SKM-1 (cell line): ENCODE results near the gene PDX1.
A peak's percentile ranks its signal among the peaks of the same experiment; 100 is the strongest.

Experiments
- DNase-seq: peaks from one replicate; lab custom pipeline; 2025; ENCODE audit not compliant: unreplicated experiment; lab: John Stamatoyannopoulos, UW

PDX1 gene

GRCh38 chr13:27921961-27922882 lies 2.4 kb downstream of the PDX1 start:
- no peak for DNase-seq

DNA sequence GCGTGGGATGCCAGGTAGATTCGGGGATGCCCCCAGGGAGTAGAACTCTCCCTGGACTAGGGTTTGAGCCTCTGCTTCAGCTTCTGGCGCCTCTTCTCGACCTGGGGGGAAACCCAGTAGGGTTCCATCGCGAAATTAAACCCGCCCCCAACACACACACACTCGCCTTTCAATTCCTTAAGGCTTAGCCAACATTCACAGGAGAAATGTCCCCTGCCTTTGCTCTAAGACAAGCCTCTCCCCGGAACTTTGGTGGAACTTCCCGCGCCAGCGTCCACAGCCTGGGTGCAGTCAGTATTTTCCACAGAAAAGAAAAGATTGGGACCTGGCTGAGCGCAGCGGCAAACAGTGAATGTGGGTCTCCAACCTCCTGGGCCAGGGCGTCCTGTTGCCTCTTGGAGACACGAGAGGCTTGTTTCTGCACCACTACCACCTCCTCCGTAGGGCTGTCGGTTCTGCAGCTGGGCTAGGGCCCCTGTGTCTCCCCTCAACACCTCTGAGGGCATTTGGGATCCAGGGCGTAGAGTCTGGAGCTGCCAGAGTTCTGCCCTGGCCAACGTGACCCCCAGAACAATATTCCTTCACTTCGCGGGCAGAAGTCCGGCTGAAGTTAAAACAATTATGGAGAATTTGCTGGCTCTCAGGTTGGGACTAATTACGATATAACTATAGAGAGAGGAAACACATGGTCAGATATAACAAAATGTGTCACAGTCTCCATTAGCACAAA lies 3.2 kb downstream of the PDX1 start:
- no peak for DNase-seq

DNA sequence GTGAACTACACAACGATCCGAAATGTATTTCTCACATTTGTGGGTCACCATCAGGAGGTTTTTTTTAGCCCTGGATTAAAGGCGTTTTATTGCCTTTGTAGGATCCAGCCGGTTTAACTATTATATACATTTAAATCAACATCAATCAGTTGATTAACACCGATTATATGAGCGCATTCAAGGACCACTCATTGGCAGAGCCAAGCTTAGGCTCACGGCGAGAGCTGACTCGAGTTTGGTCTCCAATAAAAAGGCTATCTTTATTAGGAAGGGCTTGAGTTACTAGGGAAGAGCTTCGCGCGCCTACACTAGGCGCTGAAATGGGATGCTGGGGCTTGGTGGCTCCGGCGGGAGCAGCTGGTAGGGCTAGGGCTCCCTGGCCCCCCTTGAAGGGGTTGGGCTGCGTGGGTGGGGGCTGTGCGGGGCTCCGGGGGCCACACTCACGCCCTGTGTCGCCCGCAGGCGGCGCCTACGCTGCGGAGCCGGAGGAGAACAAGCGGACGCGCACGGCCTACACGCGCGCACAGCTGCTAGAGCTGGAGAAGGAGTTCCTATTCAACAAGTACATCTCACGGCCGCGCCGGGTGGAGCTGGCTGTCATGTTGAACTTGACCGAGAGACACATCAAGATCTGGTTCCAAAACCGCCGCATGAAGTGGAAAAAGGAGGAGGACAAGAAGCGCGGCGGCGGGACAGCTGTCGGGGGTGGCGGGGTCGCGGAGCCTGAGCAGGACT lies 4.2 kb downstream of the PDX1 start:
- DNase-seq: no peak

DNA sequence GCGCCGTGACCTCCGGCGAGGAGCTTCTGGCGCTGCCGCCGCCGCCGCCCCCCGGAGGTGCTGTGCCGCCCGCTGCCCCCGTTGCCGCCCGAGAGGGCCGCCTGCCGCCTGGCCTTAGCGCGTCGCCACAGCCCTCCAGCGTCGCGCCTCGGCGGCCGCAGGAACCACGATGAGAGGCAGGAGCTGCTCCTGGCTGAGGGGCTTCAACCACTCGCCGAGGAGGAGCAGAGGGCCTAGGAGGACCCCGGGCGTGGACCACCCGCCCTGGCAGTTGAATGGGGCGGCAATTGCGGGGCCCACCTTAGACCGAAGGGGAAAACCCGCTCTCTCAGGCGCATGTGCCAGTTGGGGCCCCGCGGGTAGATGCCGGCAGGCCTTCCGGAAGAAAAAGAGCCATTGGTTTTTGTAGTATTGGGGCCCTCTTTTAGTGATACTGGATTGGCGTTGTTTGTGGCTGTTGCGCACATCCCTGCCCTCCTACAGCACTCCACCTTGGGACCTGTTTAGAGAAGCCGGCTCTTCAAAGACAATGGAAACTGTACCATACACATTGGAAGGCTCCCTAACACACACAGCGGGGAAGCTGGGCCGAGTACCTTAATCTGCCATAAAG lies 4.8 kb downstream of the PDX1 start:
- DNase-seq: no peak

DNA sequence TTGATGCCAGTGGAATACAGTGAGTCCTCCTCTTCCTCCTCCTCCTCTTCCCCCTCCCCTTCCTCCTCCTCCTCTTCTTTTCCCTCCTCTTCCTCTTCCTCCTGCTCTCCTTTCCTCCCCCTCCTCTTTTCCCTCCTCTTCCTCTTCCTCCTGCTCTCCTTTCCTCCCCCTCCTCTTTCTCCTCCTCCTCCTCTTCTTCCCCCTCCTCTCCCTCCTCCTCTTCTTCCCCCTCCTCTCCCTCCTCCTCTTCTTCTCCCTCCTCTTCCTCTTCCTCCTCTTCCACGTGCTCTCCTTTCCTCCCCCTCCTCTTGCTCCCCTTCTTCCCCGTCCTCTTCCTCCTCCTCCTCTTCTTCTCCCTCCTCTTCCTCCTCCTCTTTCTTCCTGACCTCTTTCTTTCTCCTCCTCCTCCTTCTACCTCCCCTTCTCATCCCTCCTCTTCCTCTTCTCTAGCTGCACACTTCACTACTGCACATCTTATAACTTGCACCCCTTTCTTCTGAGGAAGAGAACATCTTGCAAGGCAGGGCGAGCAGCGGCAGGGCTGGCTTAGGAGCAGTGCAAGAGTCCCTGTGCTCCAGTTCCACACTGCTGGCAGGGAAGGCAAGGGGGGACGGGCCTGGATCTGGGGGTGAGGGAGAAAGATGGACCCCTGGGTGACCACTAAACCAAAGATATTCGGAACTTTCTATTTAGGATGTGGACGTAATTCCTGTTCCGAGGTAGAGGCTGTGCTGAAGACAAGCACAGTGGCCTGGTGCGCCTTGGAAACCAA lies 5.6 kb downstream of the PDX1 start:
- DNase-seq: no peak

GRCh38 chr13:27926644-27927434 lies 7.0 kb downstream of the PDX1 start:
- DNase-seq: no peak

DNA sequence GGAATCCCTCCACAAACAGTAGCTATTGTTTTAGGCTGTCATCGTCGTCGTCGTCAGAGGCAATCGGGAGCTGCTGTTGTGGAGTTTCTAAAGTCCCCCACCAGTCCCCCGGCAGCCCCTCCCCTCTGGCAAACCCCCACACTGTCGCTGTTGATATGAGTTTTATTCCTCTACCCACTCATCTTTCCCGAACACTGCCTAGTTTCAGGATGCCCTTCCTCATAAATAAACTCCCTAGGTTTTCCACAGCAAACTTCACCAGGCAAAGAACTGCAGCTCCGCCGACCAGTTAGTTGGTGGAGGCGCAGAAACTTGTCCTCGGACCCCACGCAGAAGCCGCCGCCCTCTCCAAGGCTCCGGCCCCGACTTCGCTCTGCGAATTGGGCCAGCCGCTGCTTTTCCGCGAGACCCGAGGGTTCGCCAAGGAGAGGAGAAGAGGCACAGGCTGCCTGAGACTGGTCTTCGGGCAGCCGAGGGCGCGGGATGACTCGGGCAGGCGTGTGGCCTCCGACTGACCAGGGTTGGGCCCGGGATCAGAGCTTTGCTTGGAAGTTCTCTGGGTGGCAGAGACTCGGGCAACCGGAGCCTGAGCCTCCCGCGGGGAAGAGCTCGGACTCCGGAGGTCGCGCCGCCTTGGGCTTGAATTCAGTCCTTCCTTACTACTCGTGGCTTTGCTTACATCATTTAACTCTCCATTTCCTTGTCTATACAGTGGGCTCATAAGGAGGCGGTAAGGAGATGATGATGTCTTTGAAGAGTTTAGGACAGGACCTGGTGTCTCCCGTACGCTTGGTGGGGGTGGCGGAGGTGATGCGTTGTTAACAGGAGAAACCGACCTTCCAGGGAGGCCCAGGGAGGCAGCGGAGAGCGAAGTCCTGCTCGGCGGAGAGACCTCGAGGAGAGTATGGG lies 7.9 kb downstream of the PDX1 start:
- DNase-seq: no peak

DNA sequence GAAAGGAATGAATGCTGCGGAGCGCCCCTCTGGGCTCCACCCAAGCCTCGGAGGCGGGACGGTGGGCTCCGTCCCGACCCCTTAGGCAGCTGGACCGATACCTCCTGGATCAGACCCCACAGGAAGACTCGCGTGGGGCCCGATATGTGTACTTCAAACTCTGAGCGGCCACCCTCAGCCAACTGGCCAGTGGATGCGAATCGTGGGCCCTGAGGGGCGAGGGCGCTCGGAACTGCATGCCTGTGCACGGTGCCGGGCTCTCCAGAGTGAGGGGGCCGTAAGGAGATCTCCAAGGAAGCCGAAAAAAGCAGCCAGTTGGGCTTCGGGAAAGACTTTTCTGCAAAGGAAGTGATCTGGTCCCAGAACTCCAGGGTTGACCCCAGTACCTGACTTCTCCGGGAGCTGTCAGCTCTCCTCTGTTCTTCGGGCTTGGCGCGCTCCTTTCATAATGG lies 8.6 kb downstream of the PDX1 start:
- DNase-seq: no peak

DNA sequence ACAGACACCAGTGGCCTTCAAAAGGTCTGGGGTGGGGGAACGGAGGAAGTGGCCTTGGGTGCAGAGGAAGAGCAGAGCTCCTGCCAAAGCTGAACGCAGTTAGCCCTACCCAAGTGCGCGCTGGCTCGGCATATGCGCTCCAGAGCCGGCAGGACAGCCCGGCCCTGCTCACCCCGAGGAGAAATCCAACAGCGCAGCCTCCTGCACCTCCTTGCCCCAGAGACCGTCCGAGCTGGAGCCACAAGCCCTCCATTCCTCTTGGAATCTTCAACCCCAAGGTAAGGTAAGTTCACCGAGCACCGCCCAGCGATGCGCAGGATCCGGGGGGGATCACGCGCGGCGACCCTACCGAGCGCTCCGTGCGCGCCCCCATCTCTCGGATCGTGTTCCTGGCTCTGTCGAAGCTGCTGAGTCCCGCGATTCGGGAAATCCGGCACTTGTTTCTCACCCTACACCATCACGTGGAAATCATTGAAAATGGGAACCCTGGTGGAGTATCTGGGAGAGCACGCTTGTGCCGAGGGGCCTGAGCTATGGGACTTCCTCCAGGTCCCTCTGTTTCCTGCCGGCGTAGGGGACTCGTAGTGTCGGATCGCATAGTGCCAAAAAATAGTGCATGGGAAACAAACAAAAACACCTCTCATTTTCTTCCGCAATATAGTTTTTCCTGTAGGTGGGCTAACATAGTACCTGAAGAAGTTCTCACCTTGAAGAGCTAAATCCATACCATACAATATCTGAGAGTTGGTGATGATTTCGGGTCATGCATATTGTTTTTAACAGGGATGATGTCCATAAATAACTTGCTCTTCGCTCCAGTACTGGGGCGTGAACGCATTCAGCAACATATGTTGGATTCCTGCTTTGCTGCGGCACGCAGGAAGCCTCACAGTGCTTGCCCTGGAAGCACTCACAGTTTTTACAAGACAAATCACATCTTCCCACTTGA lies 9.3 kb downstream of the PDX1 start:
- DNase-seq: no peak

- no peak for DNase-seq
These were observed 10.1 kb downstream of the PDX1 start for GRCh38 chr13:27929868-27930267.

- DNase-seq: no peak
These were observed 13.3 kb downstream of the PDX1 start for GRCh38 chr13:27933118-27933517.

GRCh38 chr13:27933580-27934328 lies 14.0 kb downstream of the PDX1 start:
- no peak for DNase-seq

DNA sequence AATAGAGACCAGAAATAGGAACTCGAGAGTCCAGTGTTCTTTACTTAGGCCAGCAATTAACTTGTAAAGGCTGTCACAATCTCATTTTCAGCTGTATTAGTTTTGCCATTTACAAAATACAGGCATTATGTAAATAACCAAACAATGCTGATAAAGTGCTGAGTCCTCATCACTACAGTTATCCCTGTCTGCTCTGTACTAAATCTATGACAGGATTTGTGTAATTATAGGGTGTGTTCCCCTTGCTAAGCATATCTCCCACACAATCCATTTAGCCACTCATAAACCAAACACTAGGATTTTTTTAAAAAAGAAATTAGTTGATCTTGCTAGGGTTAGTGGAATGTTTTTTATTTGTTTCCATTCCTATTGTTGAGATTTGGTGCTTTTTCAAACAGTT lies 23.2 kb downstream of the PDX1 start:
- no peak for DNase-seq

- no peak for DNase-seq
These were observed 33.3 kb downstream of the PDX1 start for GRCh38 chr13:27952876-27953675.

GRCh38 chr13:27953676-27954405 lies 34.0 kb downstream of the PDX1 start:
- peak; percentile 74 for DNase-seq
